Hepatocyte (in vitro differentiated cells): ENCODE data around the gene OR13C8. TPM values are rescaled to one million over a fixed set of nuclear protein-coding genes. Genes with fewer than 3 reads are reported as not detected.

Source experiments
- DNase-seq: peaks from one replicate; pipeline ENCODE4 v3.0.0-alpha.2; 2016; ENCODE audit warnings: low spot score
- H2AFZ ChIP-seq: fragments of 200-600 bp; sonication (generic); 2 replicates; pipeline ENCODE4 v1.6.0; 2016; ENCODE audit warnings: antibody characterized with exemption, mild to moderate bottlenecking
- H3K27ac ChIP-seq: fragments of 200-600 bp; sonication (generic); 2 replicates; pipeline ENCODE4 v1.5.1; 2016; ENCODE audit warnings: mild to moderate bottlenecking
- H3K27me3 ChIP-seq: fragments of 200-600 bp; sonication (generic); 2 replicates; pipeline ENCODE4 v1.6.1; 2016
- H3K36me3 ChIP-seq: fragments of 200-600 bp; sonication (generic); replicated peaks from 2 replicates; pipeline ENCODE4 v1.5.1; 2016; ENCODE audit warnings: low read depth; ENCODE audit not compliant: insufficient read depth
- H3K4me1 ChIP-seq: fragments of 200-600 bp; sonication (generic); 2 replicates; pipeline ENCODE4 v1.5.1; 2016; ENCODE audit warnings: mild to moderate bottlenecking, moderate library complexity; ENCODE audit not compliant: insufficient read depth
- H3K4me2 ChIP-seq: fragments of 200-600 bp; sonication (generic); 2 replicates; pipeline ENCODE4 v1.6.0; 2016
- H3K4me3 ChIP-seq: fragments of 200-600 bp; sonication (generic); 2 replicates; pipeline ENCODE4 v1.5.1; 2016; ENCODE audit warnings: mild to moderate bottlenecking
- H3K79me2 ChIP-seq: fragments of 200-600 bp; sonication (generic); 2 replicates; pipeline ENCODE4 v1.6.0; 2017; ENCODE audit warnings: mild to moderate bottlenecking
- H3K9me2 ChIP-seq: fragments of 200-600 bp; sonication (generic); replicated peaks from 2 replicates; pipeline ENCODE4 v1.6.0; 2017; ENCODE audit warnings: mild to moderate bottlenecking; ENCODE audit not compliant: insufficient read depth
- H3K9me3 ChIP-seq: fragments of 200-600 bp; sonication (generic); 2 replicates; pipeline ENCODE4 v1.5.1; 2016; ENCODE audit warnings: low read depth, mild to moderate bottlenecking
- H4K20me1 ChIP-seq: fragments of 200-600 bp; sonication (generic); 2 replicates; pipeline ENCODE4 v1.6.0; 2016; ENCODE audit warnings: mild to moderate bottlenecking; ENCODE audit not compliant: insufficient read depth, poor library complexity, severe bottlenecking
- EZH2 ChIP-seq: fragments of 200-600 bp; sonication (generic); IDR thresholded peaks from 2 replicates; pipeline ENCODE4 v1.6.1; 2016; ENCODE audit warnings: antibody characterized with exemption, mild to moderate bottlenecking, borderline replicate concordance
- EZH2phosphoT487 ChIP-seq: fragments of 200-600 bp; sonication (generic); IDR thresholded peaks from one replicate; pipeline ENCODE4 v1.6.1; 2018; ENCODE audit warnings: antibody characterized with exemption, mild to moderate bottlenecking, low read depth, moderate library complexity; ENCODE audit not compliant: unreplicated experiment, severe bottlenecking
- WGBS: methylation state at CpG from one replicate; pipeline ENCODE4 v1.1.6; 2016; ENCODE audit warnings: low lambda C conversion rate; ENCODE audit errors: missing lambda C conversion rate; 5-methylcytosine and 5-hydroxymethylcytosine counted together
- polyA plus RNA-seq: library from polyadenylated mRNA; unstranded; fragments of >200 nt; fragmentation: Nextera tagmentation; extraction: Ambion mirVana; gene quantifications from 2 replicates; pipeline ENCODE4 v1.2.1, GENCODE V29; 2016
- total RNA-seq: library from RNA; depleted of rRNA; stranded (reverse); fragments of >200 nt; gene quantifications from 2 replicates; pipeline ENCODE4 v1.2.3, GENCODE V29; 2014
- TF ChIP-seq, protein P1 (sequence below): fragments of 200-600 bp; sonication (generic); IDR thresholded peaks from 2 replicates; pipeline ENCODE4 v1.5.1; 2016; ENCODE audit warnings: antibody characterized with exemption, mild to moderate bottlenecking; ENCODE audit not compliant: poor library complexity

Gene OR13C8
- total and polyA plus RNA-seq, 2 experiments from 2014 or later = not detected

DNA sequence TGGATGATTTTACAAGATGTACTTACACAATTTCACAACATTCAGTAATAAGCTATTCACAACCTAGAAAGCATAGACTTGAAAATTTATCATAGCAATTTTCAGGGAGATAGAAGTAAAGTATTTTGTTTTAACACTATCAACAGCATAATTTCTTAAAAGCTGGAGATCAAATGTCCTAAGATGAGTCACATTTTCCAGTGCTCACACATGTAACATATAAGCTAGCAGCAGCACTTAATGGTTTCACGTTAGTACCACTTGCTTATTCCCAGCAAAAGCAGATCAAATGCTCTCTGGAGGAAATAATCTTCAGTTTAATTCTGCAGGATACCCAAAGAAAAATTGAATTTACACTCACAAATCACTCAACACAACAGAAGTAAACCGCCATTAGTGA, 6.5 kb downstream of the OR13C8 start:
- WGBS = 67% methylated on average over 2 of the region's 2 CpGs
- no peaks in the 10 kb centered on the region for H3K4me1 ChIP-seq
- H3K9me2 ChIP-seq = no peaks in the 10 kb centered on the region
- TF ChIP-seq EZH2 (no peak), EZH2phosphoT487 (no peak)
- TF ChIP-seq, protein P1, sequence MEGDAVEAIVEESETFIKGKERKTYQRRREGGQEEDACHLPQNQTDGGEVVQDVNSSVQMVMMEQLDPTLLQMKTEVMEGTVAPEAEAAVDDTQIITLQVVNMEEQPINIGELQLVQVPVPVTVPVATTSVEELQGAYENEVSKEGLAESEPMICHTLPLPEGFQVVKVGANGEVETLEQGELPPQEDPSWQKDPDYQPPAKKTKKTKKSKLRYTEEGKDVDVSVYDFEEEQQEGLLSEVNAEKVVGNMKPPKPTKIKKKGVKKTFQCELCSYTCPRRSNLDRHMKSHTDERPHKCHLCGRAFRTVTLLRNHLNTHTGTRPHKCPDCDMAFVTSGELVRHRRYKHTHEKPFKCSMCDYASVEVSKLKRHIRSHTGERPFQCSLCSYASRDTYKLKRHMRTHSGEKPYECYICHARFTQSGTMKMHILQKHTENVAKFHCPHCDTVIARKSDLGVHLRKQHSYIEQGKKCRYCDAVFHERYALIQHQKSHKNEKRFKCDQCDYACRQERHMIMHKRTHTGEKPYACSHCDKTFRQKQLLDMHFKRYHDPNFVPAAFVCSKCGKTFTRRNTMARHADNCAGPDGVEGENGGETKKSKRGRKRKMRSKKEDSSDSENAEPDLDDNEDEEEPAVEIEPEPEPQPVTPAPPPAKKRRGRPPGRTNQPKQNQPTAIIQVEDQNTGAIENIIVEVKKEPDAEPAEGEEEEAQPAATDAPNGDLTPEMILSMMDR = no peak
- H3K9me3 ChIP-seq = no peaks in the 10 kb centered on the region
- no peaks in the 10 kb centered on the region for H3K27me3 ChIP-seq
- no peaks in the 10 kb centered on the region for H3K36me3 ChIP-seq
- no peaks in the 10 kb centered on the region for H3K79me2 ChIP-seq
- no peak overlapping the region for H3K4me3 ChIP-seq
- no peak overlapping the region for H3K27ac ChIP-seq
- no peak overlapping the region for H3K4me2 ChIP-seq
- H4K20me1 ChIP-seq = no peaks in the 10 kb centered on the region
- DNase-seq = no peak
- H2AFZ ChIP-seq = no peak overlapping the region

DNA sequence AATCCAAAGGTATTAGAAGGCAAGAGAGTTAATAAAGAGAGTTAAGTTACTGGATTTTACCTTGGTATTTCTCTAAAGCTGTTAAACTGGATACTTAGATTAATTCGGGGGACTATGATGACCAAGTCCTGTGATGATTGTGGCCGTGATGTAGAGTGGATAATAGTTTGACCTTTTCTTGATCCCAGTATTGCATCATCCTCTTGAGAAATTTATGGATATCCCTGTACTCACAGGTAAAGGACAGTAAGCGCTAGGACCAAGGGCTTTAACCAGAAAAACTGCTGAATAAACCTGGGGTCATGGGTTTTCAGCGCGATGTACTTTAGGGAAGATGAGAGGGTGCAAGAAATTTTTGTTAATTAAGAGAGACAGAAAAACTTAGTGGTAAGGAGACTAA, 8.3 kb downstream of the OR13C8 start:
- no peak overlapping the region for H3K27ac ChIP-seq
- WGBS = 80% methylated on average over 5 of the region's 5 CpGs
- H2AFZ ChIP-seq = no peak overlapping the region
- no peaks in the 10 kb centered on the region for H3K79me2 ChIP-seq
- H3K4me3 ChIP-seq = no peak overlapping the region
- H4K20me1 ChIP-seq = no peaks in the 10 kb centered on the region
- no peaks in the 10 kb centered on the region for H3K4me1 ChIP-seq
- no peaks in the 10 kb centered on the region for H3K36me3 ChIP-seq
- TF ChIP-seq, protein P1 = no peak
- TF ChIP-seq EZH2phosphoT487 (no peak), EZH2 (no peak)
- no peaks in the 10 kb centered on the region for H3K9me3 ChIP-seq
- no peak overlapping the region for H3K4me2 ChIP-seq
- no peaks in the 10 kb centered on the region for H3K27me3 ChIP-seq
- no peaks in the 10 kb centered on the region for H3K9me2 ChIP-seq
- no peak for DNase-seq

DNA sequence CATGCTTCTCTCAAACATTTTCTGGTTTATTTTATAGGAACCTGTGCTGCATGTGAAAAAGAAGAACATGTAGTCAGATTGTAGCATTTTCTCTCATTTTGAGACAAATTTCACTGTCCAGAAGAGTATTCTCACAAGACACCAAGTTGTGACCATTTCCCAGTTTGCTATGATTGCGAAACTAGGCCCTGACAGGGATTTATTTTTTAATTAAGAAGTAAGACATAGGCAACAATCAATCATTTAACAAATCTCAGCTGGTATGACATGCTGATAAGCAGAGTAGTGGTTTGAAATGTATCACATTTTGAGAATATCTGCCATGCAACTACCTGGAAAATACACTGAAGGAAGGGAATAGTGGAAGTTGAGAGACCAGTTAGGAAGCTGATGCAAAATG, 11.6 kb downstream of the OR13C8 start:
- Histone ChIP-seq H3K27me3 (no peaks in the 10 kb centered on the region), H3K36me3 (no peaks in the 10 kb centered on the region), H4K20me1 (no peaks in the 10 kb centered on the region), H3K4me3 (no peak overlapping the region), H3K27ac (no peak overlapping the region), H3K79me2 (no peaks in the 10 kb centered on the region), H3K9me2 (no peaks in the 10 kb centered on the region), H3K4me2 (no peak overlapping the region), H2AFZ (no peak overlapping the region), H3K9me3 (no peaks in the 10 kb centered on the region), H3K4me1 (no peaks in the 10 kb centered on the region)
- no peak for TF ChIP-seq EZH2phosphoT487
- TF ChIP-seq, protein P1 = no peak
- TF ChIP-seq EZH2 = no peak
- DNase-seq = no peak
- 100% methylated on average over 1 of the region's 1 CpG for WGBS
